AG04449 (cell line): ENCODE results near the gene DAB1.

ENCODE experiments used
- CTCF ChIA-PET: fragments of 350-600 bp; formaldehyde crosslinking; extraction: SDS; loops from one replicate; lab custom pipeline; 2021; ENCODE audit warnings: antibody characterized with exemption; lab: Yijun Ruan, JAX
- POLR2A ChIA-PET: fragments of 400-600, 350-600 bp; formaldehyde crosslinking; extraction: SDS; loops from one replicate; lab custom pipeline; 2020; ENCODE audit warnings: antibody characterized with exemption, inconsistent platforms; lab: Yijun Ruan, JAX
- DNase-seq: peaks from one replicate; pipeline ENCODE4 v3.0.0-alpha.2; 2010; ENCODE audit warnings: low read depth, low spot score
- H3K4me3 ChIP-seq: 2 replicates; pipeline ENCODE4 v1.5.1; 2011; ENCODE audit warnings: low read depth, mild to moderate bottlenecking, control low read depth, low read length
- TF ChIP-seq, protein P1 (sequence below): IDR thresholded peaks from one replicate; pipeline ENCODE4 v1.5.1; 2011; ENCODE audit warnings: mild to moderate bottlenecking, moderate library complexity, low read length, control low read depth, inconsistent platforms; ENCODE audit not compliant: insufficient read depth; ENCODE audit errors: missing control alignments

Gene DAB1

DNA sequence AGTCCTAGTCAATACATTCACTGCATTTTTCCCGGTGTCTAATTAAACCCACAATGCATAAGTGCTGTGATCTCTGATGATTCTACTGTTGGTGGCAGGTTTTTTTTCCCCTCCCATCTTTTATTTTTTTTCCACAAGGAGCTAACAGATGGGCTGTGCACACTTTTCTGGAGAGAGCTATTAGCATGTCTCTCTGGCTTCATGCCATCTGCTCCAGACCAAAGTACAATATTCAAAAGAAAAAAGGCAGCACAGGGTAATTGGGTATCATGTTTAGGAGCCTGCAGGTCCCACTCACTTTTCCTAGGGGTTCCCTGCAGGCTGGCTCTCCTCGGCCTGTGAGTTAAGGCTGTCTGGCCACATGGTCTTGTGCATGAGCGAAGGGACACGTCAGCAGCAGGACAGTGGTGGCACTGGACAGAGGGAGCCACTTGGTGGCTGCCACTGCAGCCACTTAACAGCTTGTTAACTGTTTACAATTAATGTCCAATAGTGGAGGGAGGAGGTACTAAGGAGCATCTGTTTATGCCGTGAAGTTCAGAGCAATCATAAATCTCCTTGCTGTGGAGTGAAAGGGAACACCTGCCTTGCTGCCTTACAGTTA is 404.5 kb downstream of the DAB1 start:
- DNase-seq = no peak
- POLR2A ChIA-PET = no interaction called here
- H3K4me3 ChIP-seq = no peak overlapping the region
- TF ChIP-seq, protein P1, sequence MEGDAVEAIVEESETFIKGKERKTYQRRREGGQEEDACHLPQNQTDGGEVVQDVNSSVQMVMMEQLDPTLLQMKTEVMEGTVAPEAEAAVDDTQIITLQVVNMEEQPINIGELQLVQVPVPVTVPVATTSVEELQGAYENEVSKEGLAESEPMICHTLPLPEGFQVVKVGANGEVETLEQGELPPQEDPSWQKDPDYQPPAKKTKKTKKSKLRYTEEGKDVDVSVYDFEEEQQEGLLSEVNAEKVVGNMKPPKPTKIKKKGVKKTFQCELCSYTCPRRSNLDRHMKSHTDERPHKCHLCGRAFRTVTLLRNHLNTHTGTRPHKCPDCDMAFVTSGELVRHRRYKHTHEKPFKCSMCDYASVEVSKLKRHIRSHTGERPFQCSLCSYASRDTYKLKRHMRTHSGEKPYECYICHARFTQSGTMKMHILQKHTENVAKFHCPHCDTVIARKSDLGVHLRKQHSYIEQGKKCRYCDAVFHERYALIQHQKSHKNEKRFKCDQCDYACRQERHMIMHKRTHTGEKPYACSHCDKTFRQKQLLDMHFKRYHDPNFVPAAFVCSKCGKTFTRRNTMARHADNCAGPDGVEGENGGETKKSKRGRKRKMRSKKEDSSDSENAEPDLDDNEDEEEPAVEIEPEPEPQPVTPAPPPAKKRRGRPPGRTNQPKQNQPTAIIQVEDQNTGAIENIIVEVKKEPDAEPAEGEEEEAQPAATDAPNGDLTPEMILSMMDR = no peak
- CTCF ChIA-PET = interaction anchor here (1.3 kb wide), 1 partner anchor 188 kb away, joined by 3 read pairs; no protein-coding TSS in a partner anchor

DNA sequence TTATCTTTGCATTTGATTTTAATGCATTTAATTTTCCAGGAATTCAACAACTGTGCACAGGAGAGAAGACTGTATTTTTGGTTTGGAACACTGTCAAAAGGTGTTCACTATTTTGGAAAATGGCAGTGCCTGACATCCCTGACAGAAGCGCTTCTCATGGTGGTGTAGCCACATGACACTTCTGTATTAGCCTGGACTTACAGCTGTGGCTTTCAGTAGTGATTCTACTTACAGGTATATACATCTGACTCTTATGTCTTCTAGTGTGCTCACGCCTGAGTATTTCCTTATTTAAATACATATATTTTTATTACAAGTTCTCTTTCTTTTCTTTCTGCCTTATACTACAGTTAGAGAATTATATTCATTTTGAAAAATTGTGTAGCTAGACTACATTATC is 405.7 kb downstream of the DAB1 start:
- CTCF ChIA-PET = interaction anchor here (1.3 kb wide), 1 partner anchor 187 kb away, joined by 3 read pairs; no protein-coding TSS in a partner anchor
- H3K4me3 ChIP-seq = no peak overlapping the region
- no peak for DNase-seq
- POLR2A ChIA-PET = no interaction called here
- TF ChIP-seq, protein P1 = no peak

DNA sequence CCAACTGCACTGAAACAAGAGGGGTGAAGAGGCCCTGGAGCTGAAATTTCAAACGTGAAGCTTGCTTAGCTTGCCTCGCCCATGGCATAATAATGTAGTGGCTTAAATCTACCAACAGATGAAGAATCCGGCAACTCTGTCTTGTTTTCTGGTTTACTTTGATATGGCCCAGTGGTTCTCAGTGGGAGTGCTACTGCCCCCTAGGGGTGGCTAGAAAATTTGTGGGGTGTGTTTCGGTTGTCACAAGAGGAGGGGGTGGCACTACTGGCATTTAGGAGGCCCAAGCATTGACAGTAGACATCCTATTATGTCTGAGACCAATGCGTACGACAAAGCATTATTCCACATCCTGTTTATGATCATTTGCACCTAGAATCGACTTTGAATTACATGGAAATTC is 406.1 kb downstream of the DAB1 start:
- ChIA-PET POLR2A (no interaction called here), CTCF (interaction anchor here (1.3 kb wide), 1 partner anchor 186 kb away, joined by 3 read pairs; no protein-coding TSS in a partner anchor)
- H3K4me3 ChIP-seq = no peak overlapping the region
- DNase-seq = no peak
- TF ChIP-seq, protein P1 = no peak

DNA sequence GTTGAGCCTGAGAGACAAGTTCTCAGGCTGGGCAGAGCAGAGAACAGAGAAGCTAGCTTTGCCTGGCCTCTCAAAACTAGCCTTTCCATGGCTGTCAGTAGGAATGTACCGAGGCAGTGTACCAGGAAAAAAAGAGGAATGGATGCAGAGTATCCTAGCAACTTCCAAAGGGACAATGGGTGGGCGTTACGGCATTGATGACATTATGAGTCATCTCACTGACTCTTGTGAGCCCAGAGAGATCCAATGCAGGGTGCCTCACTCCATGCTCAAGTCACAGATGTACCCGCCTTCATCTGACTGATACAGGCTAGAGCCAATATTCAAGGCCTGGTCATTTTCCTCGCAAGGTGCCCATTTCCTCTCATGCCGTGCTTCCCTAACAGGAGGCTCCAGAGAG is 406.7 kb downstream of the DAB1 start:
- no peak for DNase-seq
- ChIA-PET POLR2A (no interaction called here), CTCF (no interaction called here)
- TF ChIP-seq, protein P1 = no peak
- H3K4me3 ChIP-seq = no peak overlapping the region

DNA sequence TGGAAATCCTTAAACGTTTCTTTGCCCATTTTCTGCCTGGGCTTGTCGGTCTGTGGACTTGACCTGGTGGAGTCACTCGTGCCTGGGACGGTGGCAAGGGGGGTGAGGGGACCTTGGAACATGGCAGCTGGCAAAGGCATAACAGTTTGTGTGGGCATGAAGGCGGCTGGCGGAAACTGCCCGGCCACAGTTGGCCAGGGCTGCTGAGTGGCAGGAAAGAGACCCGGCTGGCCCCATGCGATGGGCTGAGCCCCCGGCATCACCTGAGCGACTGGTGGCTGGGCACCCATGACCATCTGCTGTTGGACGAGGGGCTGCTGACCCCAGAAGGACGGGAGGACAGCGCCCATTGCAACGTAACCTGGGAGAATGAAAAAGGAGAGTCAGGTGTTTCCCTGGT is 408.8 kb downstream of the DAB1 start:
- POLR2A ChIA-PET = no interaction called here

DNA sequence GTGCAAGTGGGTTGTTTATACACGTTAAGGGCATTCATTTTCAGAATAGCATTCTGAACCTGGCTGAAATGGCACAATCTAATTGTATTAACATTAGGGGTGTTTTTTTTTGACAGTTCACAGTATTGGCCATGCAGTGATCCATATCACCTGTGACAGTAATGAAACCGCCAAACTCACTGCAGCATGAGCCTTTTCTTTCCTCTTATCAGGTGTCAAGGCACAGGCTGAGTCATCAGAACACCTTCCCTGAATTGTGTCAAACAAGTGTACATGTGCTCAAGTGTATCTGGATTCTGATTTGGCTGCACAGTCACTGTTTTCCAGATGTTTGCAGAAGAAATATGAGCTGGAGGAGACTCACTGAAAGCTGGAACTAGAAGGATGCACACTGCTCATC is 410.3 kb downstream of the DAB1 start:
- ChIA-PET POLR2A (no interaction called here), CTCF (no interaction called here)
- TF ChIP-seq, protein P1 = no peak
- H3K4me3 ChIP-seq = no peak overlapping the region
- no peak for DNase-seq

More for the DNA sequence above, 408.8 kb downstream of the DAB1 start:
- no peak for DNase-seq
- TF ChIP-seq, protein P1 = no peak
- CTCF ChIA-PET = no interaction called here
- no peak overlapping the region for H3K4me3 ChIP-seq
